HG02763 (cell line): Measurements from ENCODE around the gene IGF2BP1.
"Not testable (repeated sequence)": the region's sequence is repeated elsewhere in the genome, so short reads cannot be mapped to it uniquely, and the experiment has no call there.

Source experiments
- ATAC-seq: cut with Tn5 transposase; IDR thresholded peaks from one replicate; pipeline ENCODE4 v1.9.1; 2021; ENCODE audit warnings: mild to moderate bottlenecking, moderate library complexity; ENCODE audit not compliant: unreplicated experiment

IGF2BP1 gene

DNA sequence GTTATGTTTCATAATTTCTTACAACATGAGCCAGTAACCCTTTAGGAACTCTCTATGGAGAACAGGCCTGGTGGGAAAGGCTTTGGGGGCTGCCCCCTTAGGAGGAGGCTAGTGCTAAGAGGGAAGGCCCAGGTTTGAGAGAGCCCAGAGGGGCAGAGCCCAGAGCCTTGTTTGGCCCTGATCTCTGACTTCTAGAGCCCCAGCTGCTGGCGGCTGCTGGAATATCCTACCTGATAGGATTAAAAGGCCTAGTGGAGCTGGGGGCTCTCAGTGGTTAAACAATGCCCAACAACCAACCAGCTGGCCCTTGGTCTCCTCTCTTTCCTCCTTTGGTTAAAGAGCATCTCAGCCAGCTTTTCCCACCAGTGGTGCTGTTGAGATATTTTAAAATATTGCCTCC, 54.1 kb downstream of the IGF2BP1 start:
- no peak for ATAC-seq

DNA sequence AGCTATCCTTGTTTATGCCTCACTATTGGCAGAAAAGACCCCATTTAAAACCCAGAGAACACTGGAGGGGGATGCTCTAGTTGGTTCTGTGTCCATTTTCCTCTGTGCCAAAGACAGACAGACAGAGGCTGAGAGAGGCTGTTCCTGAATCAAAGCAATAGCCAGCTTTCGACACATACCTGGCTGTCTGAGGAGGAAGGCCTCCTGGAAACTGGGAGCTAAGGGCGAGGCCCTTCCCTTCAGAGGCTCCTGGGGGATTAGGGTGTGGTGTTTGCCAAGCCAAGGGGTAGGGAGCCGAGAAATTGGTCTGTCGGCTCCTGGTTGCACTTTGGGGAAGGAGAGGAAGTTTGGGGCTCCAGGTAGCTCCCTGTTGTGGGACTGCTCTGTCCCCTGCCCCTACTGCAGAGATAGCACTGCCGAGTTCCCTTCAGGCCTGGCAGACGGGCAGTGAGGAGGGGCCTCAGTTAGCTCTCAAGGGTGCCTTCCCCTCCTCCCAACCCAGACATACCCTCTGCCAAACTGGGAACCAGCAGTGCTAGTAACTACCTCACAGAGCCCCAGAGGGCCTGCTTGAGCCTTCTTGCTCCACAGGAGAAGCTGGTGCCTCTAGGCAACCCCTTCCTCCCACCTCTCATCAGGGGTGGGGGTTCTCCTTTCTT, 56.1 kb downstream of the IGF2BP1 start:
- no peak for ATAC-seq

GRCh38 chr17:49054342-49055092, 57.3 kb downstream of the IGF2BP1 start:
- no peak for ATAC-seq

GRCh38 chr17:49055181-49055927, 58.2 kb downstream of the IGF2BP1 start:
- ATAC-seq, result no peak

GRCh38 chr17:49061524-49061943, 64.3 kb downstream of the IGF2BP1 start:
- no peak for ATAC-seq

DNA sequence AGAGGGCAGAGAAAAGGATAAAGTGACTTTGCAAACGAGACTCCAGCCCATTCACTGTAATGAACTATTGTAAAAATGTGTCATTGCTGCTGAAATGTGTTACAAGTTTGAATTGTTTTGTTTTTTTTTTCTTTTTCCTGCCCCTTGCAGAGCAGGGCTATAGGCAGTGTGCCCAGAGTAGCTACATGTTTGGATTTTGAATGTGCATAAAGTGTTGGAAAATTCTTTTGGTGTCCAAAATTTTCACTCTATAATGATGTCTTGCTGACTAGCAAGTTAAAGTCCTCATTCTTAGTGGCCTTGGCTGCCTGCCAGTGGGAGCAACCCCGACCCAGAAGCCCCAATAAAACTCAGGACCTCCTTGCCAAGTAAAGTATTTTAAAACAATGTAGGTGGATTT, 66.5 kb downstream of the IGF2BP1 start:
- no peak for ATAC-seq

DNA sequence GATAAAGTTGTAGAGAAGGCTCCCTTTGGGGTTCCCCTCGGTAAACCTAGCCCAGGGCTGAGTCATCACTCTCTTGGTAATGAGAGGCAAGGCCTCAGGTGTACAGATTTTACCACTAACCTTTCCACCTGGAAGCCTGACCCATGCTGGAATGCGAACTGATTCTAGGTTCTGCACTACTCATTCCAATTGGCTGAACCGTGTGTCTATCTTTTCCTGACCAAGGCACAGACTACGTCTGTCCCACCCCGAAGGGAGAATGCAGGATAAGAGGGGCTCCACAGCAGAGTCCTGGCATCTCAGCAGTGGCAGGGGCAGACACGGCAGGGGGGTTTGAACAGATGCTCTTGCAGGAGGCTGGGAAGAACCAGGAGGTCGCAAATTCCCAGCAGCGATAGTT, 70.0 kb downstream of the IGF2BP1 start:
- no peak for ATAC-seq

GRCh38 chr17:49069585-49070273, 72.5 kb downstream of the IGF2BP1 start:
- ATAC-seq, result no peak

DNA sequence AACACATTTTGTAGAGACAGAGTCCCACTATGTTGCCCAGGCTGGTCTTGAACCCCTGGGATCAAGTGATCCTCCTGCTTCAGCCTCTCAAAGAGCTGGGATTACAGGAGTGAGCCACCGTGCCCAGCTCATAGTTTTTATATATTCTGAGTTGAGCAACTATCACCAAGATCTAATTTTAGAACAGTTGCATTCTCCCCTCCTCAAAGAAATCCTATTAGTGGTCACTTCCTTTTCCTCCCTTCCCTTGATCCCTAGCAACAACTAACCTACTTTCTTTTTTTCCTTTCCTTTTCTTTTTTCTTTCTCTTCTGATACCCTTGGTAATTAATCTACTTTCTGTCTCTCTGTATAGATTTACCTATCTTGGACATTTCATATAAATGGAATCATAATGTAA, 73.9 kb downstream of the IGF2BP1 start:
- ATAC-seq, result no peak

DNA sequence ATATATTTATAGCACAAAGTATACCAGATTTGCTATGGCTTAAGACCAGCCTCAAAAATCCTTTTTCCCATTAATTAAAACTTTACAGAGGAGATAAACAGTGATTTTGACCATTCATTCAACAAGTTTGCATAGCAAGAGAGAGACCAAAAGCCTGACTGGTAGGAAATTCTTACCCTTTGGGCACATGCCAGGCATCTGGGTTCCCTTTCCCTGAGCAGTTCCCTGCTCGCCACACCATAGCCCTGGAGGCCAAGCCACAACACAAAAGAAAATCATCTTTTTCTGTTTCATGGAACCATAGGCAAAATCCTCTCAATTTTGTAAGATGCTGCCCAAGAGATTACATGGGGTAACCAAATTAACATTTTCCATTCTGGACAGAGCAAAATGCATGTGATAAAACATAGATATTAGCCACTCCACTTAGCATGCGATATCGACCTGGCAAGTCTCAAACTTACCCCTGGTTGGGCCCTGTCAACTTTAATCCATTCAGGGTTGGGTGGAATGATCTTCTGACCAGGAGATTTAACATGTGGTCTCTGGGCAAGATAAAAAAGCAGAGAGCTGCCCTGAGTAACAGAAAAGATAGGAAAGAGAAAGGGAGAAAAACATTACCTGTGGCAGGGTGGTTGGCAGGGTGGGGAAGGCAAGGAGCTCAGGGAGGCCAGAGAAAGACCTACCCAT, 77.8 kb downstream of the IGF2BP1 start:
- ATAC-seq, result no peak

DNA sequence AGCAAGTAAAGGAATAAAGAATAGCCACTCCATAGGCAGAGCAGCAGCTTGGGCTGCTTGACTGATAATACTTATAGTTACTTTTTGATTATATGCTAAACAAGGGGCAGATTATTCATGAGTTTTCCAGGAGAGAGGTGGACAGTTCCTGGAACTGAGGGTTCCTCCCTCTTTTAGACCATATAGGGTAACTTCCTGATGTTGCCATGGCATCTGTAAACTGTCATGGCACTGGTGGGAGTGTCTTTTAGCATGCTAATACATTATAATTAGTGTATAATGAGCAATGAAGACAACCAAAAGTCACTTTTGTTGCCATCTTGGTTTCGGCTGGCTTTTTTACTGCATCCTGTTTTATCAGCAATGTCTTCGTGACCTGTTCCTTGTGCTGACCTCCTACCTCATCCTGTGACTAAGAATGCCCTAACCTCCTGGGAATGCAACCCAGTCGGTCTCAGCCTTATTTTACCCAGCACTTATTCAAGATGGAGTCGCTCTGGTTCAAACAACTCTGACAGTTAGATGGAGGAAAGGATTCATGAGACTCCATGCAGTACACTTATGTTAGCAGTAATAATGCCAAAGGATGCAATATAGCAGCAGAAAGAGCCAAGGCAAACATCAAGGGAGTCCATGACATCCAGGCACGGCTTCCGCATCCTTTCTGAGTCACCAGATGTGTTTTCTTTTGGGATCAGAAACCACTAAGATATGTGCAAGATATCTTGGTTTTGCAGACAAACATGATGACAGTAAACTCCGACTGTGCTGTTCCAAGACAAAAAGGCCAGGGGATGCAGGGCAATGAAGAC, 79.6 kb downstream of the IGF2BP1 start:
- no peak for ATAC-seq

DNA sequence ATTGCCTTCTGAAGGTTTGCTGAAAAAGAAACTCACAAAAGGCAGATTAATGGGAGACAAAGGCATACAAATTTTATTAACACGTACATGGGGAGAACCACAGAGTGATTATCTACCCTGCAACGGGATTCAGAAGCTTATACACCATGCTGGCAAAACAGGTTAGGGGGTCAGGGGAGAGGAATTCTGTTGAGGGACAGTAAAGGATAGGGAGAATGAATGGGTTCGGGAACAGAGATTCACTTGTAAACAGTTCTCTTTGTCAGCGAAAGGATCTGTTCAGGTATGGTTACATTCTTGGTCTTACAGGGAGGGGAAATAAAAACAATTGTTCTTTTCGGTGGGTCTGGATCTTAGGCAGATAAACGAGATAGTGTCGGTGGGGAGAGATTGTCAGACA, 81.1 kb downstream of the IGF2BP1 start:
- ATAC-seq, result no peak

GRCh38 chr17:49079840-49080663, 82.9 kb downstream of the IGF2BP1 start:
- no peak for ATAC-seq

DNA sequence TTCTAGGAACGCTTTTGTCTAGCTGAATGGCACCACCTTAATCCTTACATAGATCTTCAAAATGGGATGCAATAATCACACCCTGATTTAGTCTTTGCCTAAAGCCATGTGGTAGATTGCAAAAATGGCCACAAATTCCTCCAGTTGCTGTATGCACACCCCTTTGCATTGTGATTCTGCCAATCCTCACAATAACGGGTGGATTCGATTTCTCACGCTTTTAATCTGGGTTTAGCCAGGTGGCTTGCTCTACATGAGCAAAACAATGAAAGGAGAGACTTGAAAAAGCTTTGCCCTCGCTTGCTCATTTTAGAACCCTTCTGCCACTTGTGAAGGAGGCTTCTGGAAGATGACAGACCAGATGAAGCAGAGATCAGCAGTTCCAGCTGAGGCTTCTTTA, 85.0 kb downstream of the IGF2BP1 start:
- ATAC-seq, result no peak

DNA sequence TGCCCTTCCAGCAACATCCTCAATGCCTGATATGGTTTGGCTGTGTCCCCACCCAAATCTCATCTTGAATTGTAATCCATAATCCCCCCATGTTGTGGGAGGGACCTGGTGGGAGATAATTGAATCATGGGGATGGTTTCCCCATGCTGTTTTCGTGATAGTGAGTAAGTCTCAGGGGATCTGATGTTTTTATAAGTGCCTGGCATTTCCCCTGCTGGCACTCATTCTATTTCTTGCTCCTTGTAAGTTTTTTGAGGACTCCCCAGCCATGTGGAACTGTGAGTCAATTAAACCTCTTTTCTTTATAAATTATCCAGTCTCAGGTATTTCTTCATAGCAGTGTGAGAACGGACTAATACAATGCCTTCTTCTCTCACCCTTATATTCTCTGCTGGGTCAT, 87.9 kb downstream of the IGF2BP1 start:
- not testable (repeated sequence) for ATAC-seq

GRCh38 chr17:49085565-49086315, 88.6 kb downstream of the IGF2BP1 start:
- ATAC-seq, result no peak

DNA sequence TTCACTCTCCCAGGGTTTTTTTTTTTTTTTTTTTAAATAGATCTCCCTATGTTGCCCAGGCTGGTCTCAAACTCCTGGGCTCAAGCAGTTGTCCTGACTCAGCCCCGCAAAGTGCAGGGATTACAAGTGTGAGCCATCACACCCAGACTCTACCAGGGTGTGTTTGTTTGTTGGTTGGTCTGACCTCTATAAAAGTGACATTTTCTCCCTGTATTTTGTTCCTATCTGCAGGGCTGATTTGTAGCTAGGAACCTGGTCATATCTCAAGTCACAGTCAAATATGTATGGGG, 89.1 kb downstream of the IGF2BP1 start:
- no peak for ATAC-seq

- ATAC-seq, result no peak
These were observed 89.5 kb downstream of the IGF2BP1 start for GRCh38 chr17:49086649-49087048.

- ATAC-seq, result no peak
These were observed 91.9 kb downstream of the IGF2BP1 start for GRCh38 chr17:49089094-49089493.
